Ovary (tissue), 3 donors: ENCODE measurements around the gene CKS1B.

Experiments used
- POLR2A ChIP-seq: fragments of 450-650 bp; IDR thresholded peaks from one replicate; pipeline ENCODE4 v1.6.1; 2017; ENCODE audit warnings: antibody characterized with exemption, mild to moderate bottlenecking, moderate library complexity
- TF ChIP-seq, protein P1 (sequence below), 3 donors: fragments of 450-650 bp in 2 of 3; fragments of 200-600 bp in 1 of 3; IDR thresholded peaks; one replicate each; pipeline versions ENCODE4 v1.5.1 to v1.8.0; 2016 to 2022; ENCODE audit warnings: antibody characterized with exemption in 3 of 3, mild to moderate bottlenecking in 1 of 3
- donor health status: DM: no; HTN: no; CAD: no.

DNA sequence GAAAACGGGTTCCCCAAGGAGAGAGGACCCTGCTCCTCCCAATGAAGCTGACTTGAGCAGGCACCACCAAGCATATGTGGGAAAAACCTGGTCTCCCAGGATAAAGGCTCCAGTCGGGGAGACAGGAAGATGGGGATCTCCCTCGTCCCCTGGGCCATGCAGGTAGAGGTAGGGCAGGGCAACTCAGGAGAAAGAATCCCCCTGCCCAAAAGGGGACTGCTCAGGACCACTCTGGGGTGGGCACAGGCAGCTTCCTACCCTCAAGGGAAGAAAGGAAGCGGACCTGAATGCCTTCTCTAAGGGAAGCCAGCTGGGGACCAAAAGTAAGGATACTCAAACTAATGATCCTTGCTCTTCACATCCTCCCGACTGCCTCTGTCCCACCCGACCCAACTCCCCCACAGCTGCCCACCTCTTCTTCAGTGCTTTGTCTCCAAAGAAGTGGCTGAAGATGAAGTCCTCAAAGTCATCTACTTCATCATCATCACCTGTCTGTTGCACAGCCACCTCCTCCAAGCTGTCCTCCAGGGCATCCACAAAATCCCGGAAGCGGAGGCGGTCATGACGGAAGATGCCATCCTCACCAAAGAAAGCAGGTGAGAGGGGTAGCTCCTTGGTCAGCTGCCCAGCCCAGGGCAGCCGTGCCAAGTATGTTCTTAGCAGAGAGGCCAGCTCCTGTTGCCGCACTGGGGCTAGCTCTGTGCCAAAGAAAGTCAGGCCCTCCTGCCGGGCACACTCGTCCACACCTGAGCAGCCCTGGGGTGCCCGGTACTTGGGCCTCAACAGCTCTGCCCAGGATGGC is 29.1 kb upstream of the CKS1B start:
- TF ChIP-seq POLR2A: no peak
- TF ChIP-seq, protein P1, sequence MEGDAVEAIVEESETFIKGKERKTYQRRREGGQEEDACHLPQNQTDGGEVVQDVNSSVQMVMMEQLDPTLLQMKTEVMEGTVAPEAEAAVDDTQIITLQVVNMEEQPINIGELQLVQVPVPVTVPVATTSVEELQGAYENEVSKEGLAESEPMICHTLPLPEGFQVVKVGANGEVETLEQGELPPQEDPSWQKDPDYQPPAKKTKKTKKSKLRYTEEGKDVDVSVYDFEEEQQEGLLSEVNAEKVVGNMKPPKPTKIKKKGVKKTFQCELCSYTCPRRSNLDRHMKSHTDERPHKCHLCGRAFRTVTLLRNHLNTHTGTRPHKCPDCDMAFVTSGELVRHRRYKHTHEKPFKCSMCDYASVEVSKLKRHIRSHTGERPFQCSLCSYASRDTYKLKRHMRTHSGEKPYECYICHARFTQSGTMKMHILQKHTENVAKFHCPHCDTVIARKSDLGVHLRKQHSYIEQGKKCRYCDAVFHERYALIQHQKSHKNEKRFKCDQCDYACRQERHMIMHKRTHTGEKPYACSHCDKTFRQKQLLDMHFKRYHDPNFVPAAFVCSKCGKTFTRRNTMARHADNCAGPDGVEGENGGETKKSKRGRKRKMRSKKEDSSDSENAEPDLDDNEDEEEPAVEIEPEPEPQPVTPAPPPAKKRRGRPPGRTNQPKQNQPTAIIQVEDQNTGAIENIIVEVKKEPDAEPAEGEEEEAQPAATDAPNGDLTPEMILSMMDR (IDR thresholded peaks at IDR 0.05): no peak
